ENCODE results near the gene VMP1. TPM values are rescaled to one million over a fixed set of nuclear protein-coding genes. Genes with fewer than 3 reads are reported as not detected.
"Not testable (repeated sequence)": the region's sequence is repeated elsewhere in the genome, so short reads cannot be mapped to it uniquely, and the experiment has no call there.

VMP1 gene
- total RNA-seq, 2 experiments from 2014 or later = 239 to 248 TPM

DNA sequence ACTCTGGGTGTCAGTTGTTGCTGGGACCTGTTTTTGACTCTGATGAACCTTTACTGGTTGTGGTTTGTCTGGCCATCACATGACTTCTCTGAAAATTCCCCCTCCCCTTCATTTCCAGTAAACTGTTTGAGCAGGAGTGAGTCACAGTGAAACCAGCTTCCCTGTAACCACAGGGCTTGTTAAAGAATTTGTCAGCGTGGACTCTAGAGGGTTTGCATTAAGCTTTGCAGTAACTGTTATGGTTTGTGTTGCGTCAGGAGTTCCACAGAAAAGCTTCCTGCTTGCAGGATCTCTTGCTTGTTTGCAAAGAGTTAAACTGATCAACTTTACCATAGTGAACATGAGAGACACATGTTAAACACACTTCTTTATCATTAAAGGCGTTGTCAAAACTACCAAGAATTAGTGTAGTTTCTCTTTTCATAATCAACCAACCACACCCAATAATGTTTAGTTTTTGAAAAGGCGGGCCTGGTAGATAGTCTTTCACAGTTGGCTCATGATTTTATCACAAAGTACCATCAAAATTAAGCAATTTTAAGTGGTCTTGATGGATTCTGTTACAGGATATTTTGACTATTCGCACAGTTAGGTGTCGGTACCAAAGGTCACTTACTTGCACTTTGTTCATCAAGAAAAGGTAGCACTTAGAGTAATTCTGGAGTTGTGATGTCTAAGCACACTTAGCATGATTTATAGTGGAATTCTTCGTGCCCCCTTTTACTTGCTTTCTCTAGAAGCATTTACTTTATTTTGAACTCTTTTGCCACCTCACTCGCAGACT, 79.3 kb downstream of the VMP1 start:
- peaks cover 37% of the 10 kb centered on the region for H3K36me3 Mint-ChIP-seq (ENCODE audit: low read depth)
- peak overlapping the region; percentile 72 for H3K4me3 Mint-ChIP-seq
- no peaks in the 10 kb centered on the region for H3K27me3 Mint-ChIP-seq
- ChIA-PET POLR2A (interaction anchor here (0.6 to 27.8 kb wide), 10 partner anchors 10 to 348 kb away, joined by 3 to 1156 read pairs (median 6); partner anchors contain the start of genes PTRH2 and VMP1), CTCF (interaction anchor here (0.9 to 8.0 kb wide), 9 partner anchors 25 to 73 kb away, joined by 3 to 108 read pairs (median 6); no protein-coding TSS in a partner anchor)
- ATAC-seq = peak; percentile 86
- intact Hi-C loops (cut with micrococcal nuclease) = loop anchor here (1.0 to 2.0 kb wide), 4 partner anchors 34 to 50 kb away; no protein-coding TSS in a partner anchor
- H3K27ac Mint-ChIP-seq = peak overlapping the region; percentile 99
- peak; percentile 92 for DNase-seq
- TF ChIP-seq, protein P1, sequence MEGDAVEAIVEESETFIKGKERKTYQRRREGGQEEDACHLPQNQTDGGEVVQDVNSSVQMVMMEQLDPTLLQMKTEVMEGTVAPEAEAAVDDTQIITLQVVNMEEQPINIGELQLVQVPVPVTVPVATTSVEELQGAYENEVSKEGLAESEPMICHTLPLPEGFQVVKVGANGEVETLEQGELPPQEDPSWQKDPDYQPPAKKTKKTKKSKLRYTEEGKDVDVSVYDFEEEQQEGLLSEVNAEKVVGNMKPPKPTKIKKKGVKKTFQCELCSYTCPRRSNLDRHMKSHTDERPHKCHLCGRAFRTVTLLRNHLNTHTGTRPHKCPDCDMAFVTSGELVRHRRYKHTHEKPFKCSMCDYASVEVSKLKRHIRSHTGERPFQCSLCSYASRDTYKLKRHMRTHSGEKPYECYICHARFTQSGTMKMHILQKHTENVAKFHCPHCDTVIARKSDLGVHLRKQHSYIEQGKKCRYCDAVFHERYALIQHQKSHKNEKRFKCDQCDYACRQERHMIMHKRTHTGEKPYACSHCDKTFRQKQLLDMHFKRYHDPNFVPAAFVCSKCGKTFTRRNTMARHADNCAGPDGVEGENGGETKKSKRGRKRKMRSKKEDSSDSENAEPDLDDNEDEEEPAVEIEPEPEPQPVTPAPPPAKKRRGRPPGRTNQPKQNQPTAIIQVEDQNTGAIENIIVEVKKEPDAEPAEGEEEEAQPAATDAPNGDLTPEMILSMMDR (IDR thresholded peaks at IDR 0.05) = no peak
- no peaks in the 10 kb centered on the region for H3K9me3 Mint-ChIP-seq
- peaks cover 58% of the 10 kb centered on the region for H3K4me1 Mint-ChIP-seq (ENCODE audit: low read depth)

DNA sequence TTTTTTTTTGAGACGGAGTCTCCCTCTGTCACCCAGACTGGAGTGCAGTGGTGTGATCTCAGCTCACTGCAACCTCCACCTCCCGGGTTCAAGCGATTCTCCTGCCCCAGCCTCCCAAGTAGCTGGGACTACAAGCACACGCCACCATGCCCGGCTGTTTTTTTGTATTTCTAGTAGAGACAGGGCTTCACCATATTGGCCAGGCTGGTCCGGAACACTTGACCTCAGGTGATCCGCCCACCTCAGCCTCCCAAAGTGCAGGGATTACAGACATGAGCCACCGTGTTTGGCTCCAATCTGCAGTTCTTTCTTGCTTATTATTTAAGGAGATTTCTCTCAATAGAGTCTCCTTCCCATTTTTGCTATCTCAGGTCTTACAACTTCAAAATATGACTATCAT, 82.4 kb downstream of the VMP1 start:
- H3K27me3 Mint-ChIP-seq; intact Hi-C loops (cut with micrococcal nuclease); DNase-seq; H3K4me3 Mint-ChIP-seq; ATAC-seq; H3K9me3 Mint-ChIP-seq: not testable (repeated sequence)
- Mint-ChIP-seq H3K4me1 (ENCODE audit: low read depth) (peaks cover 36% of the 10 kb centered on the region), H3K36me3 (ENCODE audit: low read depth) (peaks cover 28% of the 10 kb centered on the region), H3K27ac (peak overlapping the region; percentile 66)
- CTCF ChIA-PET = interaction anchor here (1.1 kb wide), 1 partner anchor 36 kb away, joined by 3 read pairs; no protein-coding TSS in a partner anchor
- POLR2A ChIA-PET = interaction anchor here (27.8 kb wide), 1 partner anchor 48 kb away, joined by 1156 read pairs; no protein-coding TSS in a partner anchor

- H3K27me3 Mint-ChIP-seq; H3K4me3 Mint-ChIP-seq; H3K9me3 Mint-ChIP-seq; DNase-seq; intact Hi-C loops (cut with micrococcal nuclease); ATAC-seq: not testable (repeated sequence)
- ChIA-PET CTCF (interaction anchor here (0.6 to 1.0 kb wide), 2 partner anchors 9 to 37 kb away, joined by 4 read pairs; no protein-coding TSS in a partner anchor), POLR2A (interaction anchor here (0.7 to 27.8 kb wide), 2 partner anchors 37 to 48 kb away, joined by 3 to 1156 read pairs; no protein-coding TSS in a partner anchor)
- H3K36me3 Mint-ChIP-seq (ENCODE audit: low read depth) = peaks cover 28% of the 10 kb centered on the region
- H3K27ac Mint-ChIP-seq = peak overlapping the region; percentile 66
- peaks cover 33% of the 10 kb centered on the region for H3K4me1 Mint-ChIP-seq (ENCODE audit: low read depth)
Measured at GRCh38 chr17:59790418-59790817, 83.0 kb downstream of the VMP1 start.

DNA sequence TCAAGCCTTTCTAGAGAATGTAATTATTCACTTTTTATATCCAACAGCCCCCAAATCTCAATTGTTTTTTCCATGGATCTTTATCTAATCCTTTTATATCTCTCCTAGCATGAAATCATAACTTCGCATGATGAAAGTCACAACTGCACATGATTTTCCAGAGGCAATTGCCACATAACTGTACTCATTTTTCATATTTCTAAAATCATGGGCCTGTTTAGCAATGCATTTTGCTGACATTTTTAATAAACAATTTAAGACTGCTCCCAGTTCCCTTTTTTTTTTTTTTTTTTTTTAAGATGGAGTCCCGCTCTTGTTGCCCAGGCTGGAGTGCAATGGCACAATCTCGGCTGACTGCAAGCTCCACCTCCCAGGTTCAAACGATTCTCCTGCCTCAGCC, 83.5 kb downstream of the VMP1 start:
- no peaks in the 10 kb centered on the region for H3K27me3 Mint-ChIP-seq
- DNase-seq (no peak), ATAC-seq (no peak)
- POLR2A ChIA-PET = interaction anchor here (0.7 to 27.8 kb wide), 2 partner anchors 37 to 47 kb away, joined by 3 to 1156 read pairs; no protein-coding TSS in a partner anchor
- H3K4me1 Mint-ChIP-seq (ENCODE audit: low read depth) = peaks cover 32% of the 10 kb centered on the region
- H3K27ac Mint-ChIP-seq = no peak overlapping the region
- peaks cover 29% of the 10 kb centered on the region for H3K36me3 Mint-ChIP-seq (ENCODE audit: low read depth)
- intact Hi-C loops (cut with micrococcal nuclease) = no loop called here
- no peak overlapping the region for H3K4me3 Mint-ChIP-seq
- CTCF ChIA-PET = interaction anchor here (0.6 to 1.0 kb wide), 2 partner anchors 10 to 37 kb away, joined by 4 read pairs; no protein-coding TSS in a partner anchor
- no peaks in the 10 kb centered on the region for H3K9me3 Mint-ChIP-seq
- TF ChIP-seq, protein P1 (IDR thresholded peaks at IDR 0.05) = no peak

GRCh38 chr17:59791603-59792457, 84.4 kb downstream of the VMP1 start:
- Mint-ChIP-seq H3K27me3 (no peaks in the 10 kb centered on the region), H3K9me3 (no peaks in the 10 kb centered on the region), H3K4me3 (no peak overlapping the region), H3K27ac (peak overlapping the region; percentile 26), H3K36me3 (ENCODE audit: low read depth) (peaks cover 29% of the 10 kb centered on the region), H3K4me1 (ENCODE audit: low read depth) (peaks cover 28% of the 10 kb centered on the region)
- TF ChIP-seq, protein P1 (IDR thresholded peaks at IDR 0.05) = no peak
- CTCF ChIA-PET = interaction anchor here (2.0 kb wide), 1 partner anchor 27 kb away, joined by 5 read pairs; no protein-coding TSS in a partner anchor
- no peak for ATAC-seq
- POLR2A ChIA-PET = interaction anchor here (27.8 kb wide), 1 partner anchor 46 kb away, joined by 1156 read pairs; no protein-coding TSS in a partner anchor
- DNase-seq = no peak
- intact Hi-C loops (cut with micrococcal nuclease) = no loop called here

DNA sequence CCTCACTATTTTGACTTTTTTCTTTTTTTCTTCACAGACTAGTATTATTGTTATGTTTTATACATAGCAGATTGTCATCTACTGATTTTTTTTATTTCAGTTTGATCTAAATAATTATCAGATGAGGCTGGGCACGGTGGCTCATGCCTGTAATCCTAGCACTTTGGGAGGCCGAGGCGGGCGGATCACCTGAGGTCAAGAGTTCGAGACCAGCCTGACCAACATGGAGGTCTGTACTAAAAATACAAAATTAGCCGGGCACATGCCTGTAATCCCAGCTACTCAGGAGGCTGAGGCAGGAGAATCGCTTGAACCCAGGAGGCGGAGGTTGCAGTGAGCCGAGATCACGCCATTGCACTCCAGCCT, 85.0 kb downstream of the VMP1 start:
- H3K9me3 Mint-ChIP-seq; H3K27me3 Mint-ChIP-seq; DNase-seq; intact Hi-C loops (cut with micrococcal nuclease); H3K27ac Mint-ChIP-seq; H3K4me3 Mint-ChIP-seq; ATAC-seq: not testable (repeated sequence)
- Mint-ChIP-seq H3K36me3 (ENCODE audit: low read depth) (peaks cover 27% of the 10 kb centered on the region), H3K4me1 (ENCODE audit: low read depth) (peaks cover 24% of the 10 kb centered on the region)
- ChIA-PET CTCF (interaction anchor here (2.0 kb wide), 1 partner anchor 27 kb away, joined by 5 read pairs; no protein-coding TSS in a partner anchor), POLR2A (interaction anchor here (27.8 kb wide), 1 partner anchor 46 kb away, joined by 1156 read pairs; no protein-coding TSS in a partner anchor)

Measured in activated CD8-positive, alpha-beta T cell treated with anti-CD3 and anti-CD28 coated beads for 36 hours (primary cell).